Colonic mucosa (tissue), 4 donors: ENCODE data around the gene GRPR. TPM values are rescaled to one million over a fixed set of nuclear protein-coding genes. Genes with fewer than 3 reads are reported as not detected.

Experiments used
- DNase-seq: peaks from one replicate; pipeline ENCODE4 v3.0.0-alpha.2; 2020
- H3K27ac ChIP-seq: fragments of 200-600 bp; one replicate; pipeline ENCODE4 v1.8.0; 2021
- H3K27me3 ChIP-seq: fragments of 200-600 bp; one replicate; pipeline ENCODE4 v1.8.0; 2021
- H3K36me3 ChIP-seq: fragments of 200-600 bp; one replicate; pipeline ENCODE4 v1.8.0; 2021
- H3K4me1 ChIP-seq: fragments of 200-600 bp; one replicate; pipeline ENCODE4 v1.8.0; 2021; ENCODE audit warnings: mild to moderate bottlenecking
- H3K4me3 ChIP-seq: fragments of 200-600 bp; one replicate; pipeline ENCODE4 v1.8.0; 2021
- H3K9ac ChIP-seq, 2 donors: one replicate each; pipeline ENCODE4 v1.7.0; 2013; ENCODE audit warnings: control low read depth in 2 of 2, low read depth in 2 of 2, low read length in 2 of 2
- H3K9me3 ChIP-seq: fragments of 200-600 bp; one replicate; pipeline ENCODE4 v1.8.0; 2021
- intact Hi-C: fragments of 100-400 bp; cut with DNase I; formaldehyde crosslinking; loops from one replicate; pipeline ENCODE4 v1.14.1; 2022
- total RNA-seq, 2 donors: library from RNA; stranded (reverse); fragmentation: NEBNext Ultra II Directional in 1 of 2; extraction: Animal tissue kit (Norgen Biotek cat#: 25700) in 1 of 2; gene quantifications; one replicate each; pipeline ENCODE4 v1.2.1, GENCODE V29; 2021
- TF ChIP-seq, protein P1 (sequence below): fragments of 200-600 bp; IDR thresholded peaks from one replicate; pipeline ENCODE4 v1.8.0; 2022; ENCODE audit warnings: antibody characterized with exemption, mild to moderate bottlenecking
- donor health status: healthy.
- donor health status: DM: no; HTN: no; CAD: no.
- donor health status: DM: no; HTN: no; CAD: no.

Gene GRPR
- total RNA-seq, 2 donors from 2014 or later = not detected

GRCh38 chrX:16119353-16120220, 3.8 kb upstream of the GRPR start:
- intact Hi-C loops = no loop called here
- TF ChIP-seq, protein P1, sequence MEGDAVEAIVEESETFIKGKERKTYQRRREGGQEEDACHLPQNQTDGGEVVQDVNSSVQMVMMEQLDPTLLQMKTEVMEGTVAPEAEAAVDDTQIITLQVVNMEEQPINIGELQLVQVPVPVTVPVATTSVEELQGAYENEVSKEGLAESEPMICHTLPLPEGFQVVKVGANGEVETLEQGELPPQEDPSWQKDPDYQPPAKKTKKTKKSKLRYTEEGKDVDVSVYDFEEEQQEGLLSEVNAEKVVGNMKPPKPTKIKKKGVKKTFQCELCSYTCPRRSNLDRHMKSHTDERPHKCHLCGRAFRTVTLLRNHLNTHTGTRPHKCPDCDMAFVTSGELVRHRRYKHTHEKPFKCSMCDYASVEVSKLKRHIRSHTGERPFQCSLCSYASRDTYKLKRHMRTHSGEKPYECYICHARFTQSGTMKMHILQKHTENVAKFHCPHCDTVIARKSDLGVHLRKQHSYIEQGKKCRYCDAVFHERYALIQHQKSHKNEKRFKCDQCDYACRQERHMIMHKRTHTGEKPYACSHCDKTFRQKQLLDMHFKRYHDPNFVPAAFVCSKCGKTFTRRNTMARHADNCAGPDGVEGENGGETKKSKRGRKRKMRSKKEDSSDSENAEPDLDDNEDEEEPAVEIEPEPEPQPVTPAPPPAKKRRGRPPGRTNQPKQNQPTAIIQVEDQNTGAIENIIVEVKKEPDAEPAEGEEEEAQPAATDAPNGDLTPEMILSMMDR = no peak
- Histone ChIP-seq H3K9ac (no peak overlapping the region), H3K4me1 (no peaks in the 10 kb centered on the region), H3K9me3 (no peaks in the 10 kb centered on the region), H3K4me3 (no peak overlapping the region), H3K27ac (no peak overlapping the region), H3K27me3 (no peaks in the 10 kb centered on the region), H3K36me3 (no peaks in the 10 kb centered on the region)
- DNase-seq = no peak

- TF ChIP-seq, protein P1 = no peak
- Histone ChIP-seq H3K9ac (no peak overlapping the region), H3K27ac (no peak overlapping the region), H3K4me3 (no peak overlapping the region), H3K9me3 (no peaks in the 10 kb centered on the region), H3K36me3 (no peaks in the 10 kb centered on the region), H3K27me3 (no peaks in the 10 kb centered on the region), H3K4me1 (no peaks in the 10 kb centered on the region)
- intact Hi-C loops = no loop called here
- DNase-seq = no peak
These were observed 2.9 kb upstream of the GRPR start for GRCh38 chrX:16120431-16120830.

GRCh38 chrX:16124201-16124600, 836 bp downstream of the GRPR start:
- Histone ChIP-seq H3K9me3 (no peaks in the 10 kb centered on the region), H3K27ac (no peak overlapping the region), H3K27me3 (no peaks in the 10 kb centered on the region), H3K36me3 (no peaks in the 10 kb centered on the region), H3K4me3 (no peak overlapping the region), H3K4me1 (no peaks in the 10 kb centered on the region), H3K9ac (no peak overlapping the region)
- intact Hi-C loops = no loop called here
- no peak for DNase-seq
- TF ChIP-seq, protein P1 = no peak

DNA sequence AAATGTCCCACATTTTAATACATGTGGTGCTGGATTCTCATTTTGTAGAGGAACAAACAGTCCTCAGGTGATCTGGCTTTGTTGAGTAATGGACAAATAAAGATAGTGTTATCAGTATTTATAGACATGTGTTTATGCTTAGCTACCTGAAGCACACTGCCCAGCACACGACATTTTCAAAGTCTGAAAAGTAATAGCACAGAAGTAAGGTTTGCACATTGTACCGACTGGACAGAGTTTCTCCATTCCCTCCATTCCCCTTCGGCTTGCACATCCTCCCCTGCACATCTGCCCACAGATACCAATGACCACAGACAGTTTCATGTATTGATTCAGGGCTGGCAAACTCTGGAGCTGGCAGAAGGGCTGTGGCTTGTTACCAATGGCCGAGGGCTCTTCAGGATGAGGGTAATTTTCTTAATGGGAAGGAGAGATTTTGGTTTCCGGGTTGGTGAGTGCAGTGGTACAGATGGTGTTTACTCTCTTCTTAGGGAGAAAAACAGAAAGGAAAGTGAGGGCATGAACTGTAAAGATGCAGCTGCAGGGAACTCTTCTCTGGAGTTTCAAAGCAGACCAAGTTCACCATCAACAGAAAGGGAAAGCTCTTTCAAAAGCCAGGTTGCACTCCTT, 2.3 kb downstream of the GRPR start:
- H3K27me3 ChIP-seq = no peaks in the 10 kb centered on the region
- no peak for DNase-seq
- H3K4me1 ChIP-seq = no peaks in the 10 kb centered on the region
- H3K36me3 ChIP-seq = no peaks in the 10 kb centered on the region
- no peaks in the 10 kb centered on the region for H3K9me3 ChIP-seq
- no peak overlapping the region for H3K9ac ChIP-seq
- H3K4me3 ChIP-seq = no peak overlapping the region
- intact Hi-C loops = no loop called here
- H3K27ac ChIP-seq = no peak overlapping the region
- TF ChIP-seq, protein P1 = no peak

- no peak overlapping the region for H3K4me3 ChIP-seq
- H3K9ac ChIP-seq = no peak overlapping the region
- H3K4me1 ChIP-seq = no peaks in the 10 kb centered on the region
- intact Hi-C loops = no loop called here
- TF ChIP-seq, protein P1 = no peak
- no peaks in the 10 kb centered on the region for H3K27me3 ChIP-seq
- no peak for DNase-seq
- no peak overlapping the region for H3K27ac ChIP-seq
- H3K36me3 ChIP-seq = no peaks in the 10 kb centered on the region
- no peaks in the 10 kb centered on the region for H3K9me3 ChIP-seq
These were observed 7.3 kb downstream of the GRPR start for GRCh38 chrX:16130707-16131106.
